GM04504 (cell line): Measurements from ENCODE around the gene AK3.
"Not testable (repeated sequence)": the region's sequence is repeated elsewhere in the genome, so short reads cannot be mapped to it uniquely, and the experiment has no call there.

Experiments
- DNase-seq: peaks from one replicate; pipeline ENCODE4 v3.0.0-alpha.2; 2012; ENCODE audit warnings: low read depth

AK3 gene

GRCh38 chr9:4740638-4741364 lies at the start of gene AK3:
Gene AK3 (minus strand): TSS chr9:4741202. CDS start chr9:4741087, 115 bp downstream.
- peak; percentile 61 for DNase-seq

DNA sequence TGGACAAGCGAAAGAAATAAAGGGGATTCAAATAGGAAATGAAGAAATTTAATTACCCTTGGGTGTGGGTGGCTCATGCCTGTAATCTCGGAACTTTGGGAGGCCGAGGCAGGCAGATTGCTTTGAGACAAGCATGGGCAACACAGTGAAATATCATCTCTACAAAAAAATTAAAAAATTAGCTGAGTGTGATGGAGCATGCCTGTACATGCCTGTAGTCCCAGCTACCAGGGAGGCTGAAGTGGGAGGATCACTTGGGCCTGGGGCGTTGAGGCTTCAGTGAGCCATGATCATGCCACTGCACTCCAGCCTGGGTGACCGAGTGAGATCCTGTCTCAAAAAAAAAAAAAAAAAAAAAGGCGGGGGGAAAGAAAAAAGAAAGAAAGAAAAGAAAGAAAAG lies 47.7 kb upstream of the AK3 start:
- DNase-seq, result no peak

DNA sequence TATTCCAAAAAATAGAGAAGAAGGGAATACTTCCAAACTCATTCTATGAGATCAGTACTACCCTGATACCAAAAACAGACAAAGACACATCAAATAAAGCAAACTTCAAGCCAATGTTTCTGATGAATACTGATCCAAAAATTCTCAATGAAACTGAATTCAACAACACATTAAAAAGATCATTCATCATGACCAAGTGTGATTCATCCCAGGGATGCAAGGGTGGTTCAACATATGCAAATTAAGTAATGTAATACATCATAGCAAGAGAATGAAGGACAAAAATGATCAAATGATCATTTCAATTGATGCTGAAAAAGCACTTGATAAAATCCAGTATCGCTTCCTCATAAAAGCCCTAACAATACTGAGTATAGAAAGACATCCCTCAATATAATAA lies 46.9 kb upstream of the AK3 start:
- DNase-seq, result no peak

DNA sequence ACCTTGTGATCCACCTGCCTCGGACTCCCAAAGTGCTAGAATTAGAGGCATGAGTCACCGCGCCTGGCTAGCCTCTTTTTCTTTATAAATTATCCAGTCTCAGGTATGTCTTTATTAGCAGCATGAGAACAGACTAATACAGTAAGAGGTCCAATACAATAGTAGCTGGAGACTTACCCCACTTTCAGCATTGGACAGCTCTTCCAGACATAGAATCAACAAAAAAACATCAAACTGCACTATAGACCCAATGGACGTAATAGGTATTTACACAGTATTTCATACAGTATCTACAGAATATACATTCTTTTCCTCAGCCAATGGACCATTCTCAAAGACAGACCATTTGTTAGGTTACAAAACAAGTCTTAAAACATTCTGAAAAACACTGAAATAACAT lies 45.6 kb upstream of the AK3 start:
- no peak for DNase-seq

- no peak for DNase-seq
These were observed 43.4 kb upstream of the AK3 start for GRCh38 chr9:4784403-4784802.

GRCh38 chr9:4783191-4783590 lies 42.2 kb upstream of the AK3 start:
- not testable (repeated sequence) for DNase-seq

- DNase-seq, result no peak
These were observed 40.4 kb upstream of the AK3 start for GRCh38 chr9:4781408-4781807.

DNA sequence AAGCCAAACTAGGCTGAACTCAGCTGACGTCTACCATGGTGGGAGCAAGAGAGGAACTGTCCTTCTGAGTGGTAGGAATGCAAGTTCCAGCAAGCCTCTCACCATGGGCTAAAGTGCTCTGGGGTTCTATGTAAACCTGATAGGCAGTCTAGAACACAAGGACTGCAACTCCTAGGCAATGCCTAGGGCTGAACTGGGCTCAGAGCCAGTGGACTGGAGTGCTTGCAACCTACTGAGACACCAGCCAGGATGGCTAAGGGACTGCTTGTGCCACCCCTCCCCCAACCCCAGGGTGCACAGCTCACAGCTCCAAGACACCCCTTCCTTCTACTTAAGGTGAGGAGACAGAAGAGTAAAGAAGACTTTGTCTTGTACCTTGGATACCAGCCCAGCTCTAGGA lies 39.6 kb upstream of the AK3 start:
- no peak for DNase-seq

DNA sequence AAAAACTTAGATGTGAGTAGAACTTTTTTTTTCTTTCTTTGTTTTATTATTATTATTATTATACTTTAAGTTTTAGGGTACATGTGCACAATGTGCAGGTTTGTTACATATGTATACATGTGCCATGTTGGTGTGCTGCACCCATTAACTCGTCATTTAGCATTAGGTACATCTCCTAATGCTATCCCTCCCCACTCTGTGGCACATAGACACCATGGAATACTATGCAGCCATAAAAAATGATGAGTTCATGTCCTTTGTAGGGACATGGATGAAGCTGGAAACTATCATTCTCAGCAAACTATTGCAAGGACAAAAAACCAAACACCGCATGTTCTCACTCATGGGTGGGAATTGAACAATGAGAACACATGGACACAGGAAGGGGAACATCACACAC lies 34.0 kb upstream of the AK3 start:
- DNase-seq, result not testable (repeated sequence)

DNA sequence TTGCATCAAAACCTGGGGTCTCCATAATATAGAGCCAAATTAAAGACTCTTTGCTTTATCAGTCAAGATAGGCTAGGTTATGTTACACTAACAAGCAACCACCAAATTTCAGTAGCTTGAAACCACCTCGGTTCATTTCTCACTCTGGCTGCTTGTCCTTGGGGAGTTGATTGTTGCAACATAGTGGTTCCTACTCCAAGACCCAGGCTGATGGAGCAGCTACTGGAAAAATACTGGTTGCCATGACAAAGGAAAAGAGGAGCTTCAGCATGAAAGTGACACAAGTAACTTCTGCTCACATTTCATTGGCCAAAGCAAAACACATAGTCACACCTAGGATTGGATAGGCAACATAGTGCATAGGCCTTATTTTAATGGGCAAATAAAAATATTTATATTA lies 33.2 kb upstream of the AK3 start:
- DNase-seq, result no peak

DNA sequence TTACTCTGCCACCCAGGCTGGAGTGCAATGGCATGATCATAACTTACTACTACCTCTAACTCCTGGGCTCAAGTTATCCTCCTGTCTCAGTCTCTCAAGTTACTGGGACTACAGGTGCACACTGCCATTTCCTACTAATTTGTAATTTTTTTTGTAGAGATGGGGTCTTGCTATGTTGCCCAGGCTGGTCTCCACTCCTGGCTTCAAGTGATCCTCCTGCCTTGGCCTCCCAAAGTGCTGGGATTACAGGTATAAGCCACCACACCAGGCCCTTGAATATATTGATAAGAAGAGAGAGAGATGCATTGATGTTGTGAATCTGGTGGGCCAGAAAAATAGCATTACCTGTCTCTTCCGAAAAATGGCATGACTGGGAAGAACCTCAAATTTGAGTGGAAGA lies 30.8 kb upstream of the AK3 start:
- no peak for DNase-seq

GRCh38 chr9:4769321-4770080 lies 28.5 kb upstream of the AK3 start:
- DNase-seq, result no peak

GRCh38 chr9:4768681-4769080 lies 27.7 kb upstream of the AK3 start:
- no peak for DNase-seq

- no peak for DNase-seq
These were observed 23.0 kb upstream of the AK3 start for GRCh38 chr9:4764033-4764432.

GRCh38 chr9:4762886-4763541 lies 22.0 kb upstream of the AK3 start:
- DNase-seq, result no peak

GRCh38 chr9:4762108-4762885 lies 21.3 kb upstream of the AK3 start:
- no peak for DNase-seq

DNA sequence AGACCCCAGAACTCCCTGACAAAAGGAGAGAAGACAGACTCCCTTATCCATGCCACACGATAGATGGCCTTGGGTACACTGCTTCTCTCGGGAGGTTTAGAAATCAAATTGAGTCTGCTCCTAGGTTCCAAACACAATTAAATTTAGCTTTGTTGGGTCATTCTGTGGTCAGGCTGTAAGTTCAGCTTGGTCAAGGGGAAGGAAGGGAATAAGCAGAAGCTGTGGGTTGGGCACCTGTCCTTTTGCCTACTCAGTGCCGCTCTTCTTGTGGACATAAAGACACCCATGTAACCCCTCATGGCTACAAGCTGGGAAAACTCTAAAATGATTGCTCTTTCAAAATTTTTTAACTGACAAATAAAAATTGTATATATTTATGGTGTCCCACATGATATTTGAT lies 19.1 kb upstream of the AK3 start:
- DNase-seq, result no peak

GRCh38 chr9:4756420-4756819 lies 15.4 kb upstream of the AK3 start:
- no peak for DNase-seq

DNA sequence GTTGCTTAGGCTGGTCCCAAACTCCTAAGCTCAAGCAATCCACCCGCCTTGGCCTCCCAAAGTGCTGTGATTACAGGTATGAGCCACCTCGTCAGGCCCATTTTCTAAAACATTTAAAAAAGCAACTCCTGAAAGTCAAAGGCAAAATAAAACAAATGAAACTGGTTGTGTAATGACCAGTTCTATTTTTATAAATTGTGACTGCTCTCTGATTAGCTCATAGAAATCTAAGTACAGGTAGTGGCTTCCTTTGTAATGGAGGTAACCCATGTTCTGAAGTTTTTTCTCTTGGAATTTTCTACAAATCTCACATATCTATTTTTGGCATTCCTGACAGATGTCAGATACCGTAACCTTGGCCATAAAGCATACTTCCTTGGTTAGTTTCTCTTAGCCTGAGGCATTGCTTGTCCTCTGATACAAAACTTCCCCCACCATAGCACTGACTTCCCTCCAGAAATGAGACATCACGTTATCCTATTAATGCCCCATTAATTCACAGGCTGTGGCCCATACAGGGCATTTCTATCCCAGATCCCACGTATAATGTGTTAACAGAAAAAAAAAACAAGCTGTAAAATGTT lies 14.1 kb upstream of the AK3 start:
- no peak for DNase-seq

- DNase-seq, result not testable (repeated sequence)
These were observed 13.5 kb upstream of the AK3 start for GRCh38 chr9:4754530-4754929.

- DNase-seq, result no peak
These were observed 9.1 kb upstream of the AK3 start for GRCh38 chr9:4750023-4750673.
